Brain microvascular endothelial cell (primary cell): Measurements from ENCODE around the gene SAA4.

ENCODE experiments used
- DNase-seq: peaks from one replicate; pipeline ENCODE4 v3.0.0-alpha.2; 2020
- H3K27ac ChIP-seq: fragments of 250-450 bp; sonication (Bioruptor Pico); 2 replicates; pipeline ENCODE4 v1.5.1; 2020; ENCODE audit warnings: mild to moderate bottlenecking, moderate library complexity
- H3K27me3 ChIP-seq: fragments of 250-450 bp; sonication (Bioruptor Pico); replicated peaks from 2 replicates; pipeline ENCODE4 v1.5.1; 2020; ENCODE audit warnings: mild to moderate bottlenecking
- H3K36me3 ChIP-seq: fragments of 250-450 bp; sonication (Bioruptor Pico); replicated peaks from 2 replicates; pipeline ENCODE4 v1.5.1; 2020; ENCODE audit warnings: mild to moderate bottlenecking
- H3K4me3 ChIP-seq: 2 replicates; pipeline ENCODE4 v1.5.1; 2011; ENCODE audit warnings: low read depth, mild to moderate bottlenecking, control low read depth, low read length, moderate library complexity
- in situ Hi-C: cut with HindIII; loops from 2 replicates; pipeline ENCODE4 v1.10.0; 2017; ENCODE audit warnings: low sequenced_read_pairs, low pct_ligation_motif_present
- TF ChIP-seq, protein P1 (sequence below): IDR thresholded peaks from 2 replicates; pipeline ENCODE4 v1.5.1; 2011; ENCODE audit warnings: low read depth, mild to moderate bottlenecking, moderate library complexity, low read length, control low read depth, inconsistent platforms; ENCODE audit errors: missing control alignments

The SAA4 gene

DNA sequence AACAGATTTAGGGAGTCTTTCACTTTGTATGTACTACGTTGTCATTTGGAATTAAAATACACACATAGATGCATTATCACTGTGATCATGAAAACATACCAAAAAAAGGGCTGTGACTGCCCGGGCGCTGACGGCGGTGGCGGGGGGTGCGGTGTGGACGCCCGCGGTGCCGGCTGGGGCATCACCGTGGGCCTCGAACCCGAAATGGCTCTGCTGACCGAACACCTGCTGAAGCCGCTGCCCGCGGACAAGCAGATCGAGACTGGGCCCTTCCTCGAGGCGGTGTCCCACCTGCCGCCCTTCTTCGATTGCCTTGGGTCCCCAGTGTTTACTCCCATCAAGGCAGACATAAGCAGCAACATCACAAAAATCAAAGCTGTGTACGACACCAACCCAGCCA lies 47.8 kb downstream of the SAA4 start:
- Histone ChIP-seq H3K27me3 (no peaks in the 10 kb centered on the region), H3K4me3 (no peak overlapping the region), H3K27ac (no peak overlapping the region), H3K36me3 (no peaks in the 10 kb centered on the region)
- in situ Hi-C loops: no loop called here
- TF ChIP-seq, protein P1, sequence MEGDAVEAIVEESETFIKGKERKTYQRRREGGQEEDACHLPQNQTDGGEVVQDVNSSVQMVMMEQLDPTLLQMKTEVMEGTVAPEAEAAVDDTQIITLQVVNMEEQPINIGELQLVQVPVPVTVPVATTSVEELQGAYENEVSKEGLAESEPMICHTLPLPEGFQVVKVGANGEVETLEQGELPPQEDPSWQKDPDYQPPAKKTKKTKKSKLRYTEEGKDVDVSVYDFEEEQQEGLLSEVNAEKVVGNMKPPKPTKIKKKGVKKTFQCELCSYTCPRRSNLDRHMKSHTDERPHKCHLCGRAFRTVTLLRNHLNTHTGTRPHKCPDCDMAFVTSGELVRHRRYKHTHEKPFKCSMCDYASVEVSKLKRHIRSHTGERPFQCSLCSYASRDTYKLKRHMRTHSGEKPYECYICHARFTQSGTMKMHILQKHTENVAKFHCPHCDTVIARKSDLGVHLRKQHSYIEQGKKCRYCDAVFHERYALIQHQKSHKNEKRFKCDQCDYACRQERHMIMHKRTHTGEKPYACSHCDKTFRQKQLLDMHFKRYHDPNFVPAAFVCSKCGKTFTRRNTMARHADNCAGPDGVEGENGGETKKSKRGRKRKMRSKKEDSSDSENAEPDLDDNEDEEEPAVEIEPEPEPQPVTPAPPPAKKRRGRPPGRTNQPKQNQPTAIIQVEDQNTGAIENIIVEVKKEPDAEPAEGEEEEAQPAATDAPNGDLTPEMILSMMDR: no peak
- DNase-seq: no peak
